NCI-H2081 treated with DMSO at 0.1 percent for 48 hours (cell line): Measurements from ENCODE around the gene INO80C.
"Not testable (repeated sequence)": the region's sequence is repeated elsewhere in the genome, so short reads cannot be mapped to it uniquely, and the experiment has no call there.

Source experiments
- DNase-seq: peaks from one replicate; lab custom pipeline; 2025; lab: John Stamatoyannopoulos, UW

The INO80C gene

DNA sequence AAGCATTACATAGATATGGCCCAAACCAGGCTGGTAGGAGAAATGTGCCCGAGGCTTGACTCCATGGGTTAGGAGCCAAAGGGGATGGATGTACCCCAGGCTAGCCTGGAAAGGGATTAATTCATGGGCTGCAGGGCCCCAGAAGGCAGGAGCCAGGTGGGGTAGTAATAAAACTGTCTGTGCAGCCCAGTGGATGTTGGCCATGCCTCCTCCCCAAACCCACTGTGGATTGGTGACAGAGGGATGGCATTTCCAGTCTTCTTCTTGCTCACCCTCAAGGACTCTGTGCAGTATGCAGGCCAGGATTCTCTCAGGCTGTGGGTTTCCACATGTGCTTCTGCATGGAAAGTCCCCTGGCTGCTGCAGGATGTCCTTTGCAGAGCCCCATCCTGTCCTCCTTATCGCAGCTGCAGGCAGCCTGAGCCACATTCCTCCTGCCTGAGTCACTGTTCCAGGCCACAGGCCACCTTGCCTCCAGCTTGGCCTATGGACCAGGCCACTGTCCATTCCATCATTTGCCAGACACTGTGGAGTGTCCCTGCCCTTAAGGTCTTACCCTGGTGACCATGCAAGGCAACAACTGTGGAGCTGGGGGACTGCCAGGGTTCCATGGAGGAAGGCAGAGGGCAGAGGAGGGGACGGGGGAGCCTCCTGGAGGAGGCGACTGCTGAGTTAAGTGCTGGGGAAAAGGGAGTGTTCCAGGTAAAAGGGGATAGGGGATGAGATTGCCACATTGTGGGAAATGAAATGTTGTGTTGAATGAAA is 38.9 kb downstream of the INO80C start:
- DNase-seq = no peak

DNA sequence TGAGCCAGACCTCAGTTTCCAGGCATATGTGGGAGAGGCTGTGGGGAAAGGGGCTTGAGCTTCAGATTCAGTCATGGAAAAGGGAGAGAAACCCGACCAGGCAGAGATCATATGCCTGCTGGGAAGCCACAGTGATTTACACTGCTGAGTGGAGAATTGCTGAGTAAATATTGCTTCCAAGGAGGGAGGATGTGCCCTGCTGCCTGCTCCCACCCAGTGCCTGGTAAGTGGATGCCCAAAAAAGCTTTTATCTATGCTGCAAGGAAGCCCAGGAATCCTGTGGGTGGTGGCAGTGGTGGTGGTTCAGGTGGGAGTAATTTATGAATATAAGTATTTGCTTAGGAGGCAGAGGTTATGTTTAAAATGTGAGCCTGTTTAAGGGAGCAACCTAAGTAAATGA is 39.5 kb downstream of the INO80C start:
- peak; percentile 15 for DNase-seq

DNA sequence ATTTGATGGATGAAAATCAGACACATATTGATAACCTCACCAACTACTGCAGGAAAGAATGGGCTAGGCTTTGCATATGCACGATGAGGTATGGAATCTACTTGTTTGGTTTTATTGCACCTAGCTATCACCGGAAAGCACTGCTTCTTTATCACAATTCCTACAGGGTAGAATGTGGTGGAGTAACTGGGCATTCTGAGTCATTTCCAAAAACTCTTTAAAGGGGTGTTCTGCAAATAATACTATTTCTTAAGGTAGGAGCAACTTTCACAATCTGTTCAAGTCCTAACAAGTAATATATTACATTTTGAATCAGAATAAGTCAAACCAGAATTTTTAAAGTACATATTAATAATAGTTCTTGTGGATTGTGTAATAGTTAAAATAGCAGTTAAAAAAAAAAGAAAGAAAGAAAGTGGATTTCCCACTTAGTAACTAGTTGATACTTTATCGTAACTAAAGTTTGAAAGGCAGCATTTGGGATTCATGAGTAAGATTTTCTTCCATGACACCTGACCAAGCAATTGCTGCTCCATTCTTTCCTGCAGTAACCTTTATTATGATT is 40.5 kb downstream of the INO80C start:
- DNase-seq = no peak

DNA sequence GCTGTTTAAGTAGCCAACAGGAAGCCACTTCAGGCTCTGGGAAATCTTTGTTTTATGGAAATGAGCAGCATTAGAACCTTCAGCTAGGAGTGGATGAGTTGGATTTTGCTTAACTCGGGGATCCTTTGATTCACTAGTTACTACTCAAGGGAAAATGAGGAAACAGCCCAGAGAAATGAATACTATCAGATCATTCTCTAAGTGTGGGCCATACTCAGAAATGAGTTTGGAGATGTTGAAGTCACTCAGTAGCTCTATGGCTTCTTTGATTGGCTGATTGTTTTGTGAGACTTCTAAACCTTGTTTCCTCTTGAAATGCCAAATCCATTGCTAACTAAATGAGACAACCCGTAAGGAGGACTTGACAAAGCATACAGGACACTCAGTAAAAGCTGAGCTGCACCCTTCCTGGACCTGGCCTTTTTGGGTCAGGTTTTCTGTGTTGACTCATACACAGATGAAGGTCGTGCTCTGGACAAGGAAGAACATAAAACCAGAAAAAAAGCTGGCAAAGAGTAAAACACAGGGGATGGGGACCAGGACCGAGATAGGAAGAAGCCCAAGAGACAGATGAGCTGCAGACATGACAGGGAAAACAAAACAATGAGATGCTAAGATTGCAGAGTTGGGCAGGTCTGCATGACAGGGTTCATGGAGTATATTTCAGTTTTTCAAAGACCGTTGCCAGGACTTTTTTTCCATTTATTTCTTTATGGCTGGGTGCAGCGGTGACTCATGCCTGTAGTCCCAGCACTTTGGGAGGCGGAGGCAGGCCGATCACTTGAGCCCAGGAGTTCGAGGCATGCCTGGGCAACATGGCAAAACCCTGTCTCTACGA is 41.6 kb downstream of the INO80C start:
- no peak for DNase-seq

DNA sequence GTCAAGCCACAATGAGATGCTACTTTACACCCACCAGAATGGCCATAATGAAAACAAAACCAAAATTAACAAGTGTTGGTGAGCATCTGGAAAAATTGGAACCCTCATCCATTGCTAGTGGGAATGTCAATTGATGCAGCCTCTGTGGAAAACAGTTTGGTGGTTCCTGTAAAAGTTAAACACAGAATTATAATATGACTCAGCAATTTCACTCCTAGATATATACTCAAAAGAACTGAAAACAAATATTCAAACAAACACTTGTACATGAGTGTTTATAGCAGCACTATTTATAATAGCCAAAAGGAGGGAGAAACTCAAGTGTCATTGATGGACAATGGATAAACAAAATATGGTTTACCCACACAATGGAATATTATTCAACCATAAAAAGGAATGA is 43.0 kb downstream of the INO80C start:
- DNase-seq = no peak

DNA sequence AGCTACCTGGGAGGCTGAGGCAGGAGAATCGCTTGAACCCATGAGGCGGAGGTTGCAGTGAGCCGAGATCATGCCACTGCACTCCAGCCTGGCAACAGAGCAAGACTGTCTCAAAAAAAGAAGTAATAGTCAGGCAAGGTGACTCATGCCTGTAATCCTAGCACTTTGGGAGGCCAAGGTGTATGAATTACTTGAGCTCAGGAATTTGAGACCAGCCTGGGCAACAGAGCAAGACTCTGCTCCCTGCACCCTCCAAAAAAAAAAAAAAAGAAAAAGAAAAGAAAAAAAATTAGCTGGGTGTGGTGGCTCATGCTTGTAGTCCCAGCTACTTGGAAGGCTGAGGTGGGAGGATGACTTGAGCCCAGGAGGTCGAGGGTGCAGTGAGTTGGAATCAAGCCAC is 44.7 kb downstream of the INO80C start:
- not testable (repeated sequence) for DNase-seq

DNA sequence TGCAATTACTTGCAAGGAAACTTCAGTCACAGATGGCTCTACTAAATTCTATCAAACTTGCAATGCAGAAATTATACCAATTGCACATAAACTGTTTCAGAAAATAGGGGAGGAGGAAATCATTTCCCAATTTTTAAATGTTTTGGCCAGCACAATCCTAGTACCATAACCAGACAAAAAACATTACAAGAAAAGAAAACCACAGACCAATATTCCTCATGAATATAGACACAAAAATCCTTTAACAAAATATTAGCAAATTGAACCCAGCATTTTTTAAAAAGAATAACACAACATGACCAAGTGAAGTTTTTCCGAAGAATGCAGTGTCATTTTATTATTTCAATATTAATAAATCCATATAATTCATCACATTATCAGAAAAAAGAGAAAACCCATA is 45.8 kb downstream of the INO80C start:
- no peak for DNase-seq

DNA sequence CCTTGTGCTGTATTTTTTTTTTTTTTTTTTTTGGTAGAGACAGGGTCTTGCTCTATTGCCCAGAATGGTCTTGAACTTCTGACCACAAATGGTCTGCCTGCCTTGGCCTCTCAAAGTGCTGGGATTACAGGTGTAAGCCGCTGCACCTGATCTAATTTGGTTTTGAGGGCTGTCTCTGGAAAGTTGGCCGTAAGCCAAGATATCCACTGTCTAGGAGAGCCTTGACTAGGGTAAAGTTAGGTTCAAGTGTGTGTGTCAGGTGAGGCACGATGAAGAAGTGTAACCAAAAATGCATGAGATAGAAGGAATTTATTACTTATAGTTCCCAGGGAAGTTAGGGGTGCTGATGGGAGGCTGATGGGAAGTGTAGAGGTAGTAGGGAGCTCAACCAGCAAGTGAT is 46.7 kb downstream of the INO80C start:
- DNase-seq = no peak

DNA sequence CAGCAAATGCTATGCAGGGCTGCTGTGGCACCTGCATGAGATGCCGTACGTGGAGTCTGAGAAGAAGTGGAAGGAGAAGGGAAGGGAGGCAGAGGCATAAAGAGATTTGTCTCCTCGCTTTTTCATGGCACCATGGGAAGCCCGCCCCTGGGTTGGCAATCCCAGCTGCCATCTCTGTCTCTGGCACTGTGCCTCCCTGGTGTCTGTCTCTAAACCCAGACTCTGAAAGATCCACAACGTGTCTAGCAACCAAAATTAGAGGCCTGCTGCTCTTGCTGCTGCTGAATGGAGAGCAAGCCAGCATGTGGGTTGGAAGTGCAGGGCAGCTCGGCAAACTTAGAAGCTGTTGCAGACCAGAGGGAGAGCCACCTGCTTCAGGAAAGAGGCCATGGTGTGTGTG is 53.1 kb downstream of the INO80C start:
- no peak for DNase-seq

DNA sequence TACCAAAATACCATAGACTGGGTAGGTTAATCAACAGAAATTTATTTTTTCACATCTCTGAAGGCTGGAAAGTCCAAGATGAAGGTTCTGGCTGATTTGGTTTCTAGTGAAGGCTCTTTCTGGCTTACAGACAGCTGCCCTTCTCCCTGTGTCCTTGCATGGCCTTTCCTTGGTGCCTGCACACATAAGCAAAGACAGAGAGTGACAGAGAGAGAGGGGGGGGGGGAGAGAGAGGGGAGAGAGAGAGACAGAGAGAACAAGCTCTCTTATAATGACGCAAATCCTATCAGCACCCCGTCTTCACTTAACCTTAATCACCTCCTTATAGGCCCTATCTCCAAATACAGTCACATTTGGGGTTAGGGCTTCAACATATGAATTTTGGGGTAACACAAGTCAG is 53.9 kb downstream of the INO80C start:
- no peak for DNase-seq

DNA sequence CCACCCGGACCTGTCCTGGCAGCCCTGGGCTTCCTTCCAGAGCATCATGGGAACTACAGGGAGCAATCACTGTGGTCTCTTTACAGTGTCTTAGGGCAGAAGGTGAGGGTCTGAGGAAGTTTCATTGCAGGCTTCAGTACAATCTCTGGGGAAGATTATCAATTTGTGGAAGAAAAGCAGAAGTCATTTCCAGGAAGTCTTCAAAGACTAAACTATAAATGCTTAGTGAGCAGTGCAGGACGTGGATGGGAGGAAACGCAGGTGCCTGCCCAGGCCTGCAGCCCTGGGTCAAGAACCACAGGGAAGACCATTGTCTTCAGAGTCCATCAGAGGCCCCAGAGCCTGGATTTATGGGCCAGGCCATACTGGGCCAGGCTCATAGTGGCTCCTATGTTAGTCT is 54.3 kb downstream of the INO80C start:
- DNase-seq = no peak

DNA sequence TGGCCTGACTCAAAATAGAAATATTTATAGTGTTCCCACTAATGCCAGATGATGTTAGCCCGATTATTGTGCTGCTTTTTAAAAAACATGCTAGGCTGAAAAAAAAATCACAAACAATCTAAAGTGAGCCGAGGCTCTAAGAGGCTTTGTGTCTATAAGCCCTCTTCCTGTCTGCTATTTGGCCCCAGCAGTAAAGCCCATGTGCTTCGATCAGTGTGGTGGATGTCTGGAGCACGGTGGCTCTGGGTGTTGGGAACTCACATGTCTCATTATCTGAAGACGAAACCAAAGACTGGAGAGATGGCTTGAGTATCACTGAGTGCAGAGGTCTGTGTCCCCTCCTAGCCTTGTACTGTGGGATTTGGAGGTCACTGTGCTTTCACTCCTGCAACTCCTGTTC is 55.1 kb downstream of the INO80C start:
- DNase-seq = no peak

DNA sequence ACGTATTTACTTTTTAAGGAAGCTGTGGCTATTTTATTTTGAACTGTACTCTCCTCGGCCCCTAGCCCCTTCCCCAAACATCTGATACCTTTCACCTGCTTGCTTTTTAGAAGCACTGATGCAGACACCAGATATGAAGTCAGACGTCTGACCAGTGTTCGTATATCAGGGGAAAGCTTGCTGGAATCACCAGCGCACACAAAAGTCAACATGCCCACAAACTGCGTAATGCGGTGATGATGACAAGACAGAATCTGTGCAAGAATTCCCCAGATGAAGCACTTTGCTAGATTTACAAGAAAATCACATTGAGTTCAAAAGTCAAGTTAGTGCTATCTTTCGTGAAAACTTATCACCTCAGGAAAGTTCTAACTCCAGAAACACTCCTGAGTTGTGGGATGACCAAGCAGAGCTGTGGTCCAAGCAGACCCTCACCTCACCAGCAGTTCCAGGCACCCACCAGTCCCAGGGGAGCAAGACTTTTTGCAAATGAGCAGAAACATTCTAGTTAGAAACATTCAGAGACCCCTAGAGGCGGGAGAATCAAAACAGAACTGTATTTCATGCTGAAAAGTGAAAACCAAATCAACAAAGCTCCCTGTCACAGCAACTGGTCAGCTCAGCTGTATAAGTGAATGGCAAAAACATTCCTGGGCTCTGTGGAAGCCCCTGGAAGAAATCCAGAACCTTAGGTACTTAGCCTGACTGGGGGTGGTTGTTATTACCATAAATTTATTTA is 55.7 kb downstream of the INO80C start:
- no peak for DNase-seq

DNA sequence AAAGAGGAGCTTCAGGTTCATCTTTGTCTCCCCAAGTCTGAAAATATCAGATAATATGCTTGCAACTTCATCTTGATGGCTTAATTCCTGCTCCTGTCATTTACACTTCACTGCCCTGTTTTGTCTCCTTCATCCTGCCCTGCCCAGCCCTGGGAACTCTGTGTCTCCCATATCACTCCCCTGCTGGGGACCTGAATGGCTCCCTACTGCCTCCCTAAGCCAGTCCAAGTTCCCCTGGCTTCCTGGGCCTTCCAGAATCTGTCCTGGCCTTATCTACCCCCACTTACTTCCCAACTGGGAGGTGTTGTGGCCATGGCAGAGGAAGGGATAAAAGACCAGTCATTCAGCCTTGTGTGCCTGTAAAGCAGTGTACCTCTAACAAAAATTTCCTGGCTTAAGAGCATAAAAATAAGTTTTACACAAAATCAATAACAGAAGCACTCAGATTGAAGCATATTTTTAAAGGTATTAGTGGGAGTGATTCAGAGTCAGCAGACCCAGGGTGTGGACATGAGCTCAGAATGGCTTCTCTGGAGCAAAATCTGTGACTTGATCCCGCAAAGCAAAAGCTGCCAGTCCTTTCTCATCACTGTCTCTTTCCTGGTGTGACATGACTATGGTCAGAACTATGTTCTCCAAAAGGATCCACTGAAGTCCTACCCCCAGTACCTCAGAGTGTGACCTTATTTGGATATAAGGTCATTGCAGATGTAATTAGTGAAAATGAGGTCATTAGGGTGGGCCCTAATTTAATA is 59.1 kb downstream of the INO80C start:
- no peak for DNase-seq

DNA sequence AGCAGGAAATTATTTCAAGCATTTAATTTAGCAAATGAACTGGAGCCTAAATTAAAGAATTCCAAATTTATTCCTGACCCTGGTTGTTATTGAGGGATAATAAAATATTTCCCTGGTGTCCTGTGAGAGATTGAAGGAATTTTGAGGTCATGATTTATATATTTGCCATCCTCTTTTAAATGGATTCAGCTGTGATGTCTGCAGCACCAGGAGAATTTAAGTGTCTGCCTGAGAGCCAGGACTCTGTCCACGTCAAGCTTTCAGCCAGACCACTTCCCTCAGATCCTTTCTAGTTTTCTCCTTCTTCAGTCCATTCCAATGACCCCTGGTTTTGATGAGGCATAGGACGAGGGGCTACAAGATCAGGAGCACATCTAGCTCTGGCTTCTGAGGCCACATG is 59.9 kb downstream of the INO80C start:
- DNase-seq = no peak

DNA sequence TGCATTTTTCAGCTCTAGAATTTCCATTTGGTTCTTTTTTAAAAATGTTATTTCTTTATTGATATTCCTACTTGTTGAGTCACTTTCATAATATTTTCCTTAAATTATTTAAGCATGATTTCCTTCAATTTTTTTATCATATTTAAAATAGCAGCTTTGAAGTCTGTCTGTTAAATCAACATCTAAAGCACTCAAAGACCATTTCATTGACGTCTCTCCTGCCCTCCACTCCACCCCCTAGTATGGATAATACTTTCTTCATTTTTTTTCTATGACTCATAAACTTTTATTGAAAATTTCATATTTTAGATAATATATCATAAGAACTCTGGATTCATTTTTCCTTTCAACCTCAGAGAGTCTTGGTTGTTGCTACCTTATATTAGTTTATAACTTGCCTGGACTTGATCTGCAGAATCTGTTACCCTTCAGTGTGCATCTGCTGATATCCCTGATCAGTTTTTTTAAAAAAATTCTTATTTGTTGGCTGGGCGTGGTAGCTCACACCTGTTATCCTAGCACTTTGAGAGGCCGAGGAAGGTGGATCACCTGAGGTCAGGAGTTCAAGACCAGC is 61.6 kb downstream of the INO80C start:
- no peak for DNase-seq

DNA sequence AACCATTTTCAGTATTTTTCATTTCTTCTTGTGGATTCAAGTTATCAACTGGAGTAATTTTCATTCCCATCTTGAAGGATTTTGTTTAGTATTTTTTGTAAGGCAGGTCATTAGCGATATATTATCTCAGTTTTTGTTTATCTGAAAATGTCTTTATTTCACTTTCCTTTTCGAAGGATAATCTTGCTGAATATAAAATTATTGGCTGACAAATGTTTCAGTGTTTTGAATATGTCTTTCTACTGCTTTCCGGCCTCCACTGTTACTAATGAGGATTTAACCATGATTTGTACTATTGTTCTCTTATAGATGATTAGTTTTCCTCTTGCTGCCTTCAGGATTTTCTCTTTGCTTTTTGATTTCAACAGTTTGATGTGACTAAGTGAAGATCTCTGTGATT is 62.4 kb downstream of the INO80C start:
- no peak for DNase-seq

DNA sequence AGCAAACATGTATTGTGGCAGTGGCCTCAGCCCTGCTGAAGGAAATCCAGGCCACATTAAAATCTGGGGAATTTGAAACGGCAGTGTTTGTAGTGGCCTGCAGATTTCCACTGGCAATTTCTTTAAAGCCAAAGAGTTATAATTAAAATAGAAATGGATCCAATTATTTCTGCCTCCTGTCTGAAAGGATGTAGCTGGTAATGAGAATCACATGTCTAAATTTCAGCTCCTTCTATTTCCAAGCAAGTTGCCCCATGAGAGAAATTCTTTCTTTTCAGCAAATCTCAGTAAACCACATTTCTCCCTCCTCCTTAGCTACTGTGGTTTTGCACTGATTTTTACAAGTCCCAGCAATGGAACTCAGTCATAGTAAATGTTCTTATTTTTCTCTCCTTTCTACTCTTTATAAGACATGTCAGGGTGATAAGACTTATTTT is 65.2 kb downstream of the INO80C start:
- no peak for DNase-seq

DNA sequence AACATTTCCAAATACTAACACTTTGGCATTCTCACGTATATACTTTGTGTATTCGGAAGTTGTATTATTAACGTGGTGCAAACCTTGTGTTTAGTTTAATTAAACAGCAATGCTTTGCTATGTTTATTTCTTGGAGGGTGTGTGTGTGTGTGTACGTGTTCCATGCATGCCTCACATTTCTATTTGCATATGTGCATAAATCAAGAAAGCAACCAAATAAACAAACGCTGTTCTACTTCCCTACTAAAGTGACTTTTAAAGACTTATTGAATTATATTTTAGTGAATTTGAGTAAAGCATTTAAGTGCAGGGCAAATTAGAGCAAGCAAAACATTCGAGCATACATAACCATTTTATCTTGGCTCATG is 66.4 kb downstream of the INO80C start:
- DNase-seq = no peak

DNA sequence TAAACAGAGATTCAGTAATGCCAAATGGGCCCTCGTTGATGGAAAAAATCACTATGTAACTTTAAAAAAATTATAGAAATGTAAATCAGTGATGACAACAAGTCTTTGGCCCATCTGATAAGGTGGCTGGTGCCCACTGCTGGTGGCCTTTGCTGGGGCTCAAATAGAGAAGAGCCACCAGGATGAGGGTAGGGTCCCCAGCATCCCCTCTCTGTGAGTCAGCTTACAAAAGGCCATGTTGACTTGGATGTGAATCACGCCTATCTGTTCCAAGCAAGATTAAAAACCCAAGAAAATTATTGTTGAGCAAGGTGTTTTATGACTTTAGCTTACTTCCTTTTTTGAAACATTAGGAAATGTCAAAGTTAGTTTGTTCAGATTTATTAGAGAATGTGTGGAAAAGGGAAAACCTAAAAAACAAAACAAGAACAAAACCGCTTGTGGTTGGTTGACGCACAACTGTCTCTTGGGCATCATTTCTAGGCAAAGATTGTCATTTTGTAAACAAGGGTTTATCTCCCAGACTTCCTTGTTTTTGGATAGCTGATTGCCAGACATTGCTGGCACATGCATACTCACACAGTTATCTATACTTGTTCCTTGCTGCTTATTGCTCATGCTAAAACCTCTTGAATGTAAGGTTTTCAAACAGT is 66.9 kb downstream of the INO80C start:
- DNase-seq = no peak

DNA sequence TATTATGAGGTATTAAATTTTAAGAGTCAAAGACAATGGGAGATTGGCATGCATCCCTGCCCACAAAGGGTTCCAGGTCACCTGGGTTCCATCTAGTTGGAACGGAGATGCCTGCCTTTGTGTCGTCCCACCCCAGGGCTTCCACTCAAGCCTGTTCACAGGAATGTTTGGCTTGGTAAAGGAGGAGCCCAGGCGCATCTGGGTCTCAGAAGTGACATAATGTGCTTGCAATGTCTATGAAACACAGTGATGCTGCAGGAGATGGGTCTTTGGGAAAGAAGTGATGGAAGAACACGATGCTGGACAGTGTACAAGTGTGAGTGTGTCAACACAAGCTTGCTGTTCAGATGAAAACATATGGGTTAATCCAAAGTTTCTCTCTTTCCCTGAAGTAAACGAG is 71.0 kb downstream of the INO80C start:
- DNase-seq = no peak
